ENCODE data around the gene PCDH8. TPM values are rescaled to one million over a fixed set of nuclear protein-coding genes. Genes with fewer than 3 reads are reported as not detected.

PCDH8 gene
- total RNA-seq, 1 experiment from 2014 or later: 0.92 TPM

DNA sequence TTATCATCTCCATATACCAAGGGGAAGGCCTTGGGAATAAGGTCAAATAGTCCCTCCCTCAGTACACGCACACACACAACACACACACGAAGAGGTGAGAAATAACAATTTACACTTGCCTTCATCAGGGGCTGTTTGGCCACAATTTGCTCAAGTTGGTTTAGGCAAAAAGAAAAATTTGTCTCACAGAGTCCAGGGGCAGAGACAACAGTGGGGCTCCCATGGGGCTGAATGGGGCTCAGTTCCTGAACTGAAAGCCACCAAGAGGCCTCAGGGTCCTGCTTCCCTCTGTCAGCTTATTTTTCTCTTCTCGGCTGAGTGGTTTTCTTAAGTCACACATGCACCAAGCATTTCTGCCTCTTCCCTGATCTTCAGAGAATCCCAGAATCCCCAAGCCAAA, 35.5 kb downstream of the PCDH8 start:
- ChIA-PET POLR2A (no interaction called here), CTCF (no interaction called here)
- Mint-ChIP-seq H3K36me3 (peaks cover 16% of the 10 kb centered on the region), H3K4me3 (no peak overlapping the region), H3K27me3 (ENCODE audit: low read depth) (no peaks in the 10 kb centered on the region), H3K27ac (no peak overlapping the region), H3K9me3 (peaks cover 21% of the 10 kb centered on the region), H3K4me1 (peaks cover 14% of the 10 kb centered on the region)
- ATAC-seq (no peak), DNase-seq (ENCODE audit: low spot score) (no peak)
- TF ChIP-seq ATF1 (CRISPR knock-in tag; IDR thresholded peaks at IDR 0.05): no peak
- TF ChIP-seq, protein P1, sequence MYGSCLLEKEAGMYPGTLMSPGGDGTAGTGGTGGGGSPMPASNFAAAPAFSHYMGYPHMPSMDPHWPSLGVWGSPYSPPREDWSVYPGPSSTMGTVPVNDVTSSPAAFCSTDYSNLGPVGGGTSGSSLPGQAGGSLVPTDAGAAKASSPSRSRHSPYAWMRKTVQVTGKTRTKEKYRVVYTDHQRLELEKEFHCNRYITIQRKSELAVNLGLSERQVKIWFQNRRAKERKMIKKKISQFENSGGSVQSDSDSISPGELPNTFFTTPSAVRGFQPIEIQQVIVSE (CRISPR knock-in tag; IDR thresholded peaks at IDR 0.05; ENCODE audit: borderline replicate concordance): no peak
- TF ChIP-seq, protein P2, sequence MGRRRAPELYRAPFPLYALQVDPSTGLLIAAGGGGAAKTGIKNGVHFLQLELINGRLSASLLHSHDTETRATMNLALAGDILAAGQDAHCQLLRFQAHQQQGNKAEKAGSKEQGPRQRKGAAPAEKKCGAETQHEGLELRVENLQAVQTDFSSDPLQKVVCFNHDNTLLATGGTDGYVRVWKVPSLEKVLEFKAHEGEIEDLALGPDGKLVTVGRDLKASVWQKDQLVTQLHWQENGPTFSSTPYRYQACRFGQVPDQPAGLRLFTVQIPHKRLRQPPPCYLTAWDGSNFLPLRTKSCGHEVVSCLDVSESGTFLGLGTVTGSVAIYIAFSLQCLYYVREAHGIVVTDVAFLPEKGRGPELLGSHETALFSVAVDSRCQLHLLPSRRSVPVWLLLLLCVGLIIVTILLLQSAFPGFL (CRISPR knock-in tag; IDR thresholded peaks at IDR 0.05; ENCODE audit: borderline replicate concordance): no peak
- TF ChIP-seq JUN (CRISPR knock-in tag; IDR thresholded peaks at IDR 0.05): no peak
- no peak for TF ChIP-seq FOXJ3 (CRISPR knock-in tag; IDR thresholded peaks at IDR 0.05; ENCODE audit: borderline replicate concordance)
- TF ChIP-seq, protein P3, sequence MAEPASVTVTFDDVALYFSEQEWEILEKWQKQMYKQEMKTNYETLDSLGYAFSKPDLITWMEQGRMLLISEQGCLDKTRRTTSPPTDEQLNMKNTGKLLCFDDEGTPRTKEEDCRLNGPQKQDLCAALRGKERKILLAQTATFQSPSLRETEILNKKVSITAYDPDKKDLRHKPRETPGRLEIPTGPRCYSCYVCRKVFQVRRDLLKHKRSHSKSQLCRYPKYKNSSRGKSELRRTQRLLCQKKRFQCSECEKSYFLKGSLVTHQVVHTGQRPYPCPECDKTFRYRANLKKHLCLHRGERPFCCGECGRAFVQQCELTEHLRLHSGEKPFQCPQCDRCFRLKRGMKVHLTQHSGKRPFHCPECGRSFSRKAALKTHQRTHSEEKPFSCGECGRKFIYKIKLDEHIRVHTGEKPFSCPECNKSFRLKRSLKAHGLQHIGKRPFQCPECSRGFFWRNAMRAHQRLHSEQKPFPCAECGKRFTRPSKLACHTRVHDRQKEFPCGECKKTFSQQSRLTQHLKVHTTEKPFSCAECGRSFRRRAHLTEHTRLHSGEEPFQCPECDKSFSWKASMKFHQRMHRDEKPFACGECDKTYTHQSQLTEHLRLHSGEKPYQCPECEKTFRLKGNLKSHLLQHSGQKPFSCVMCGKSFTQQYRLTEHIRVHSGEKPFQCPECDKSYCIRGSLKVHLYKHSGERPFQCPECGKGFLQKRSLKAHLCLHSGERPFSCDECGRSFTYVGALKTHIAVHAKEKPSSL (CRISPR knock-in tag; conservative IDR thresholded peaks at IDR 0.05): no peak
- no peak for TF ChIP-seq ELF4 (CRISPR knock-in tag; IDR thresholded peaks at IDR 0.05; ENCODE audit: low read depth)
- no peak for TF ChIP-seq ZNF317 (CRISPR knock-in tag; IDR thresholded peaks at IDR 0.05; ENCODE audit: borderline replicate concordance, low read depth)
- TF ChIP-seq, protein P4, sequence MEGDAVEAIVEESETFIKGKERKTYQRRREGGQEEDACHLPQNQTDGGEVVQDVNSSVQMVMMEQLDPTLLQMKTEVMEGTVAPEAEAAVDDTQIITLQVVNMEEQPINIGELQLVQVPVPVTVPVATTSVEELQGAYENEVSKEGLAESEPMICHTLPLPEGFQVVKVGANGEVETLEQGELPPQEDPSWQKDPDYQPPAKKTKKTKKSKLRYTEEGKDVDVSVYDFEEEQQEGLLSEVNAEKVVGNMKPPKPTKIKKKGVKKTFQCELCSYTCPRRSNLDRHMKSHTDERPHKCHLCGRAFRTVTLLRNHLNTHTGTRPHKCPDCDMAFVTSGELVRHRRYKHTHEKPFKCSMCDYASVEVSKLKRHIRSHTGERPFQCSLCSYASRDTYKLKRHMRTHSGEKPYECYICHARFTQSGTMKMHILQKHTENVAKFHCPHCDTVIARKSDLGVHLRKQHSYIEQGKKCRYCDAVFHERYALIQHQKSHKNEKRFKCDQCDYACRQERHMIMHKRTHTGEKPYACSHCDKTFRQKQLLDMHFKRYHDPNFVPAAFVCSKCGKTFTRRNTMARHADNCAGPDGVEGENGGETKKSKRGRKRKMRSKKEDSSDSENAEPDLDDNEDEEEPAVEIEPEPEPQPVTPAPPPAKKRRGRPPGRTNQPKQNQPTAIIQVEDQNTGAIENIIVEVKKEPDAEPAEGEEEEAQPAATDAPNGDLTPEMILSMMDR (IDR thresholded peaks at IDR 0.05): no peak
- TF ChIP-seq, protein P5, sequence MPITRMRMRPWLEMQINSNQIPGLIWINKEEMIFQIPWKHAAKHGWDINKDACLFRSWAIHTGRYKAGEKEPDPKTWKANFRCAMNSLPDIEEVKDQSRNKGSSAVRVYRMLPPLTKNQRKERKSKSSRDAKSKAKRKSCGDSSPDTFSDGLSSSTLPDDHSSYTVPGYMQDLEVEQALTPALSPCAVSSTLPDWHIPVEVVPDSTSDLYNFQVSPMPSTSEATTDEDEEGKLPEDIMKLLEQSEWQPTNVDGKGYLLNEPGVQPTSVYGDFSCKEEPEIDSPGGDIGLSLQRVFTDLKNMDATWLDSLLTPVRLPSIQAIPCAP (CRISPR knock-in tag; IDR thresholded peaks at IDR 0.05): no peak
- TF ChIP-seq TP53 (CRISPR knock-in tag; IDR thresholded peaks at IDR 0.05): no peak
- no peak for TF ChIP-seq GABPB1 (CRISPR knock-in tag; IDR thresholded peaks at IDR 0.05)
- TF ChIP-seq MXD4 (CRISPR knock-in tag; IDR thresholded peaks at IDR 0.05; ENCODE audit: borderline replicate concordance): no peak
- TF ChIP-seq ZNF423 (CRISPR knock-in tag; IDR thresholded peaks at IDR 0.05): no peak
- TF ChIP-seq ZNF232 (CRISPR knock-in tag; IDR thresholded peaks at IDR 0.05): no peak

DNA sequence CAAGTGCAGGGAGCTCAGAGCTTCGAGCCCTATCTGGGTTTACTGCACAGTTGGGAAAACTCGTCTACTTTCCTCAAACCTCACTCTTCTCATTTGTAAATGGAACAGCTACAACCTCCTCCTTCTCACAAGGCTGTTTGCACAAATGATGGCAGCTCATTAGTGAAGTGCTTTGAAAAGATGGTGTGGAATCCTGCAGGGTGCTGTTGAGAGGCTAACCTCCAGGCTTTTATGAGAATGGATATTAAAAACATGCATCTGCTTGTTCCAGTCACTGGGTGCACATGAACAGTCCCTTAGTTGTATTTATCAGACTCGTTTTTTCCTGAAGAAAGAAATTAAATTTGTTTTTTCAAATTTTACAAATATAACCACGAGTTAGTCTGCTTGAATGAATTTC, 36.6 kb downstream of the PCDH8 start:
- ATAC-seq: no peak
- Mint-ChIP-seq H3K27me3 (ENCODE audit: low read depth) (no peaks in the 10 kb centered on the region), H3K27ac (no peak overlapping the region), H3K9me3 (peaks cover 21% of the 10 kb centered on the region), H3K4me3 (no peak overlapping the region), H3K4me1 (peaks cover 16% of the 10 kb centered on the region), H3K36me3 (peaks cover 11% of the 10 kb centered on the region)
- ChIA-PET POLR2A (no interaction called here), CTCF (interaction anchor here (0.6 to 1.9 kb wide), 4 partner anchors 15 to 390 kb away, joined by 3 to 7 read pairs (median 4); no protein-coding TSS in a partner anchor)
- DNase-seq (ENCODE audit: low spot score): no peak
- TF ChIP-seq, protein P6, sequence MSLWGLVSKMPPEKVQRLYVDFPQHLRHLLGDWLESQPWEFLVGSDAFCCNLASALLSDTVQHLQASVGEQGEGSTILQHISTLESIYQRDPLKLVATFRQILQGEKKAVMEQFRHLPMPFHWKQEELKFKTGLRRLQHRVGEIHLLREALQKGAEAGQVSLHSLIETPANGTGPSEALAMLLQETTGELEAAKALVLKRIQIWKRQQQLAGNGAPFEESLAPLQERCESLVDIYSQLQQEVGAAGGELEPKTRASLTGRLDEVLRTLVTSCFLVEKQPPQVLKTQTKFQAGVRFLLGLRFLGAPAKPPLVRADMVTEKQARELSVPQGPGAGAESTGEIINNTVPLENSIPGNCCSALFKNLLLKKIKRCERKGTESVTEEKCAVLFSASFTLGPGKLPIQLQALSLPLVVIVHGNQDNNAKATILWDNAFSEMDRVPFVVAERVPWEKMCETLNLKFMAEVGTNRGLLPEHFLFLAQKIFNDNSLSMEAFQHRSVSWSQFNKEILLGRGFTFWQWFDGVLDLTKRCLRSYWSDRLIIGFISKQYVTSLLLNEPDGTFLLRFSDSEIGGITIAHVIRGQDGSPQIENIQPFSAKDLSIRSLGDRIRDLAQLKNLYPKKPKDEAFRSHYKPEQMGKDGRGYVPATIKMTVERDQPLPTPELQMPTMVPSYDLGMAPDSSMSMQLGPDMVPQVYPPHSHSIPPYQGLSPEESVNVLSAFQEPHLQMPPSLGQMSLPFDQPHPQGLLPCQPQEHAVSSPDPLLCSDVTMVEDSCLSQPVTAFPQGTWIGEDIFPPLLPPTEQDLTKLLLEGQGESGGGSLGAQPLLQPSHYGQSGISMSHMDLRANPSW (CRISPR knock-in tag; conservative IDR thresholded peaks at IDR 0.05; ENCODE audit: low read depth): no peak
- TF ChIP-seq, protein P7, sequence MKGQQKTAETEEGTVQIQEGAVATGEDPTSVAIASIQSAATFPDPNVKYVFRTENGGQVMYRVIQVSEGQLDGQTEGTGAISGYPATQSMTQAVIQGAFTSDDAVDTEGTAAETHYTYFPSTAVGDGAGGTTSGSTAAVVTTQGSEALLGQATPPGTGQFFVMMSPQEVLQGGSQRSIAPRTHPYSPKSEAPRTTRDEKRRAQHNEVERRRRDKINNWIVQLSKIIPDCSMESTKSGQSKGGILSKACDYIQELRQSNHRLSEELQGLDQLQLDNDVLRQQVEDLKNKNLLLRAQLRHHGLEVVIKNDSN (CRISPR knock-in tag; IDR thresholded peaks at IDR 0.05): no peak
- TF ChIP-seq, protein P8, sequence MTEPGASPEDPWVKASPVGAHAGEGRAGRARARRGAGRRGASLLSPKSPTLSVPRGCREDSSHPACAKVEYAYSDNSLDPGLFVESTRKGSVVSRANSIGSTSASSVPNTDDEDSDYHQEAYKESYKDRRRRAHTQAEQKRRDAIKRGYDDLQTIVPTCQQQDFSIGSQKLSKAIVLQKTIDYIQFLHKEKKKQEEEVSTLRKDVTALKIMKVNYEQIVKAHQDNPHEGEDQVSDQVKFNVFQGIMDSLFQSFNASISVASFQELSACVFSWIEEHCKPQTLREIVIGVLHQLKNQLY (CRISPR knock-in tag; IDR thresholded peaks at IDR 0.05): no peak
- TF ChIP-seq, protein P9, sequence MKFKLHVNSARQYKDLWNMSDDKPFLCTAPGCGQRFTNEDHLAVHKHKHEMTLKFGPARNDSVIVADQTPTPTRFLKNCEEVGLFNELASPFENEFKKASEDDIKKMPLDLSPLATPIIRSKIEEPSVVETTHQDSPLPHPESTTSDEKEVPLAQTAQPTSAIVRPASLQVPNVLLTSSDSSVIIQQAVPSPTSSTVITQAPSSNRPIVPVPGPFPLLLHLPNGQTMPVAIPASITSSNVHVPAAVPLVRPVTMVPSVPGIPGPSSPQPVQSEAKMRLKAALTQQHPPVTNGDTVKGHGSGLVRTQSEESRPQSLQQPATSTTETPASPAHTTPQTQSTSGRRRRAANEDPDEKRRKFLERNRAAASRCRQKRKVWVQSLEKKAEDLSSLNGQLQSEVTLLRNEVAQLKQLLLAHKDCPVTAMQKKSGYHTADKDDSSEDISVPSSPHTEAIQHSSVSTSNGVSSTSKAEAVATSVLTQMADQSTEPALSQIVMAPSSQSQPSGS (CRISPR knock-in tag; IDR thresholded peaks at IDR 0.05; ENCODE audit: borderline replicate concordance, low read depth): no peak
- TF ChIP-seq, protein P10, sequence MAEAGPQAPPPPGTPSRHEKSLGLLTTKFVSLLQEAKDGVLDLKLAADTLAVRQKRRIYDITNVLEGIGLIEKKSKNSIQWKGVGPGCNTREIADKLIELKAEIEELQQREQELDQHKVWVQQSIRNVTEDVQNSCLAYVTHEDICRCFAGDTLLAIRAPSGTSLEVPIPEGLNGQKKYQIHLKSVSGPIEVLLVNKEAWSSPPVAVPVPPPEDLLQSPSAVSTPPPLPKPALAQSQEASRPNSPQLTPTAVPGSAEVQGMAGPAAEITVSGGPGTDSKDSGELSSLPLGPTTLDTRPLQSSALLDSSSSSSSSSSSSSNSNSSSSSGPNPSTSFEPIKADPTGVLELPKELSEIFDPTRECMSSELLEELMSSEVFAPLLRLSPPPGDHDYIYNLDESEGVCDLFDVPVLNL (CRISPR knock-in tag; IDR thresholded peaks at IDR 0.05; ENCODE audit: borderline replicate concordance, low read depth): no peak
- no peak for TF ChIP-seq ZNF219 (CRISPR knock-in tag; IDR thresholded peaks at IDR 0.05; ENCODE audit: borderline replicate concordance)
